HS-27A (cell line): Measurements from ENCODE around the gene RPL13.
A peak's percentile ranks its signal among the peaks of the same experiment; 100 is the strongest.

Source experiments
- DNase-seq: peaks from one replicate; pipeline ENCODE4 v3.0.0-alpha.2; 2012; ENCODE audit warnings: low read depth, missing footprints

RPL13 gene

GRCh38 chr16:89599451-89599858 is 39.0 kb downstream of the RPL13 start:
- DNase-seq, result no peak

GRCh38 chr16:89599902-89600301 is 39.4 kb downstream of the RPL13 start:
- DNase-seq, result no peak

GRCh38 chr16:89600427-89600826 is 39.9 kb downstream of the RPL13 start:
- no peak for DNase-seq

- no peak for DNase-seq
Measured at GRCh38 chr16:89600956-89601355, 40.5 kb downstream of the RPL13 start.

- no peak for DNase-seq
Measured at GRCh38 chr16:89601906-89602272, 41.4 kb downstream of the RPL13 start.

- DNase-seq, result peak; percentile 46
Measured at GRCh38 chr16:89602273-89602951, 41.9 kb downstream of the RPL13 start.

- DNase-seq, result no peak
Measured at GRCh38 chr16:89602952-89603590, 42.6 kb downstream of the RPL13 start.

GRCh38 chr16:89604764-89605163 is 44.3 kb downstream of the RPL13 start:
- DNase-seq, result no peak

GRCh38 chr16:89605186-89605970 is 44.9 kb downstream of the RPL13 start:
- DNase-seq, result no peak

GRCh38 chr16:89606006-89606405 is 45.5 kb downstream of the RPL13 start:
- DNase-seq, result no peak

- no peak for DNase-seq
Measured at GRCh38 chr16:89607453-89607852, 47.0 kb downstream of the RPL13 start.

GRCh38 chr16:89607937-89608740 is 47.7 kb downstream of the RPL13 start:
- DNase-seq, result no peak

GRCh38 chr16:89610108-89610453 is 49.6 kb downstream of the RPL13 start:
- no peak for DNase-seq

- no peak for DNase-seq
Measured at GRCh38 chr16:89612415-89613166, 52.1 kb downstream of the RPL13 start.

- DNase-seq, result no peak
Measured at GRCh38 chr16:89613231-89613953, 52.9 kb downstream of the RPL13 start, which contains the start of gene DPEP1. DPEP1 (plus strand) TSS chr16:89613642; CDS start chr16:89630411, 16,769 bp downstream.

GRCh38 chr16:89613954-89614459 is 53.5 kb downstream of the RPL13 start:
- DNase-seq, result no peak
